Smooth muscle cell of trachea (primary cell): Measurements from ENCODE around the gene APOD. TPM values are rescaled to one million over a fixed set of nuclear protein-coding genes. Genes with fewer than 3 reads are reported as not detected.

Experiments used
- total RNA-seq: library from RNA; depleted of rRNA; stranded (reverse); fragments of >200 nt; gene quantifications from 2 replicates; pipeline ENCODE4 v1.2.1, GENCODE V29; 2014

APOD gene
- total RNA-seq, result 1.6 and 2.8 TPM in 2 replicates

DNA sequence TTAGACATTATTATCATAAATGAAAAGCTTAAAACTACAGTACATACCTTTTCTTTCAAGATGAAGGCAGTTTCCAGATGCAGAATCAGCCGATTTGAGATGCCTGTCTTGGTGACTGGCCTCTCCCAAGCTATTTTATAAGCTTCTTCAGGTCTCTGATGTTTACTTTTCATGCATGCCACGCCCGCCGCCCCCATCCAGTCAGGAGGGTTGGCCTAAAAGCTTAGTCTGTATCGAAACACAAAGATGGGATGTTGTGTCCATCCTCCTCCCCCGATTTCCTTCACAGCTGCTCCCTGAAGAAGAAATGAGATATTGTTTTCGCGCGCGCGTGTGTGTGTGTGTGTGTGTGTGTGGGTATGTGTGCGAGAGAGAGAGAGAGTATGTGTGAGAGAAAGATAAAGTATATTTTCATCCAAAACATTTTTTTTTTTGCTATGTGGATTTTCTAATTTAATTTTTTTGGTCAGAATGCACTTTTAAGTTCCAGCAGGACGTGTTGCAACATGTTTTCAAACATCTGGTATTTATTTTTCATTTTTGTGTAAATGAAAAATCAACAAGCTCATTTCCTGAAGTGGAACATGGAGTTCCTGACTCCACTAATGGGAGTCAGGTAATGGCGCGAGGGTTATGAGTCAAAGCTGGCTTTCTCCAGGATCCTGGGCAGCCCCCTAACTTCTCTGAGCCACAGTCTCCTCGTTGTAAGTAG is at the start of gene APOD:
APOD (minus strand) TSS at position 110 of the 712 bp plus-strand sequence. CDS start 4,479 bp downstream, outside the sequence.

DNA sequence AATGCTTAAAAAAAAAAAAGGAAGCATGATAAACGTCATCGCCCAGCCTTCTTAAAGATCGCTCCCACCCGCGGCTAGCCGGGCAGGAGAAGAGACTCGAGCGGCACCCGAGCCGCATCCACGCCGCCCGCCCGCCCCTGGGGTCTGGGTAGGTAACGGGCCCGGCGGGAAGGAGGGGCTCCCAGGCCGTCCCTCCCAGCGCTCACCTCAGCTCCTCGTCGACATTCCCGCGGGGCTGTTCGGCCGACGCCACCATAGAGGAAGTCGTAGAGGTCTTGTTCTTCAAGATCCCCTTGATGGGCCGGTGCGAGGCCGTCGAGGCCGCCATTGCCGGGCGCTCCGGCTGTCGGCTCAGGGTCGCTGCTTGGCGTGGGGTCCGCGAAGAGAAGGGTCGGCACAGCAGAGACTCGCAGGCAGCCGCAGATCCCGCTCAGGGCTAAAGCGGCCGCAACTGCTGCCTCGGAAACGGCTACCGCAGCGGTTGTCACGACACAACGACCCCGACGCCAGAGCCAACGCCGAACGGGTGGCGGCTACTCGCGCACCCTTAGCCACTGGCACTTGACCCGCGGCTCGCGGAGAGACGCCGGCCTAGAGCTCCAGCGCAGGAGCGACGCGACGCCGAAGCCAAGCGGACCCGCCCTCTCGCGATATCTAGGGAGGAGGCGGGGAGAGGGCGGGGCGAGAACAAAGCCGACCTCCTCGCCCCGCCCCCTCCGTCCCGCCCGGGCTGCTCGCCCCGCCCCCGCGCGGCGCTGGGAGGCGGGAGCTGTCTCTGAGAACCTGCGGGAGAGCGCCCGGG is 40.8 kb downstream of the APOD start, which contains the start of gene PPP1R2:
PPP1R2 (minus strand) TSS at position 628 of the 802 bp plus-strand sequence; CDS start at position 328, 300 bp downstream.

Other genes with a start within 250 kb of the APOD start
- 81.9 and 84.2 TPM in 2 replicates for gene ACAP2, start 140.9 kb downstream of the APOD start, total RNA-seq
- 100 and 133 TPM in 2 replicates for gene PPP1R2, start 40.6 kb downstream of the APOD start, total RNA-seq
- gene MUC20, start 137.0 kb upstream of the APOD start, total RNA-seq, result under 0.01 and 0.50 TPM in 2 replicates
- not detected in 2 replicates for gene MUC4, start 228.0 kb upstream of the APOD start, total RNA-seq